ENCODE data around the gene LIN7A.

The LIN7A gene

GRCh38 chr12:80937391-80938238 is at the start of gene LIN7A:
LIN7A (minus strand) TSS chr12:80937934; CDS start chr12:80937722, 212 bp downstream.
- DNase-seq (ENCODE audit: low spot score), result no peak

- DNase-seq (ENCODE audit: low spot score), result no peak
Observed at GRCh38 chr12:80986224-80986623, 48.5 kb upstream of the LIN7A start.

GRCh38 chr12:80979816-80980215 is 42.1 kb upstream of the LIN7A start:
- no peak for DNase-seq (ENCODE audit: low spot score)

GRCh38 chr12:80979251-80979650 is 41.5 kb upstream of the LIN7A start:
- DNase-seq (ENCODE audit: low spot score), result no peak

- DNase-seq (ENCODE audit: low spot score), result no peak
Observed at GRCh38 chr12:80977346-80977745, 39.6 kb upstream of the LIN7A start.

- DNase-seq (ENCODE audit: low spot score), result no peak
Observed at GRCh38 chr12:80968326-80968725, 30.6 kb upstream of the LIN7A start.

- no peak for DNase-seq (ENCODE audit: low spot score)
Observed at GRCh38 chr12:80967565-80967964, 29.8 kb upstream of the LIN7A start.

- no peak for DNase-seq (ENCODE audit: low spot score)
Observed at GRCh38 chr12:80966001-80966400, 28.3 kb upstream of the LIN7A start.

- DNase-seq (ENCODE audit: low spot score), result no peak
Observed at GRCh38 chr12:80958162-80958561, 20.4 kb upstream of the LIN7A start.

GRCh38 chr12:80954857-80955520 is 17.3 kb upstream of the LIN7A start:
- no peak for DNase-seq (ENCODE audit: low spot score)

- DNase-seq (ENCODE audit: low spot score), result no peak
Observed at GRCh38 chr12:80952443-80952842, 14.7 kb upstream of the LIN7A start.

- DNase-seq (ENCODE audit: low spot score), result no peak
Observed at GRCh38 chr12:80946591-80946990, 8.9 kb upstream of the LIN7A start.

GRCh38 chr12:80943338-80943737 is 5.6 kb upstream of the LIN7A start:
- no peak for DNase-seq (ENCODE audit: low spot score)

GRCh38 chr12:80941916-80942315 is 4.2 kb upstream of the LIN7A start:
- DNase-seq (ENCODE audit: low spot score), result no peak

GRCh38 chr12:80939231-80939950 is 1.7 kb upstream of the LIN7A start:
- no peak for DNase-seq (ENCODE audit: low spot score)

GRCh38 chr12:80938397-80938796 is 663 bp upstream of the LIN7A start:
- DNase-seq (ENCODE audit: low spot score), result no peak

GRCh38 chr12:80936642-80937390 is 918 bp downstream of the LIN7A start:
- DNase-seq (ENCODE audit: low spot score), result no peak

- DNase-seq (ENCODE audit: low spot score), result no peak
Observed at GRCh38 chr12:80936353-80936641, 1.4 kb downstream of the LIN7A start.

- DNase-seq (ENCODE audit: low spot score), result no peak
Observed at GRCh38 chr12:80935111-80935510, 2.6 kb downstream of the LIN7A start.

GRCh38 chr12:80925983-80926382 is 11.8 kb downstream of the LIN7A start:
- no peak for DNase-seq (ENCODE audit: low spot score)

- DNase-seq (ENCODE audit: low spot score), result no peak
Observed at GRCh38 chr12:80925237-80925636, 12.5 kb downstream of the LIN7A start.

- DNase-seq (ENCODE audit: low spot score), result no peak
Observed at GRCh38 chr12:80924437-80924836, 13.3 kb downstream of the LIN7A start.
